Stimulated activated CD4-positive, alpha-beta T cell treated with anti-CD3 and anti-CD28 coated beads, Interleukin-15, amount 100 ng/mL, for 24 hours (primary cell): ENCODE measurements around the gene SRRT.
"Not testable (repeated sequence)": the region's sequence is repeated elsewhere in the genome, so short reads cannot be mapped to it uniquely, and the experiment has no call there.

ENCODE experiments used
- DNase-seq: peaks from one replicate; pipeline ENCODE4 v3.0.0-alpha.2; 2020

SRRT gene

GRCh38 chr7:100874577-100875355 is at the start of gene SRRT:
SRRT (plus strand) TSS chr7:100875103; CDS start chr7:100875591, 488 bp downstream.
- peak; percentile 99 for DNase-seq

GRCh38 chr7:100825215-100825671 is 49.7 kb upstream of the SRRT start:
- DNase-seq, result no peak

GRCh38 chr7:100825751-100826513 is 49.0 kb upstream of the SRRT start:
- no peak for DNase-seq

GRCh38 chr7:100826514-100827329 is 48.2 kb upstream of the SRRT start:
- DNase-seq, result no peak

- peak; percentile 30 for DNase-seq
Measured at GRCh38 chr7:100827330-100828226, 47.3 kb upstream of the SRRT start, which contains the start of gene EPHB4. EPHB4 (minus strand) TSS chr7:100827523; CDS start chr7:100827030, 493 bp downstream.

GRCh38 chr7:100829150-100829716 is 45.7 kb upstream of the SRRT start:
- DNase-seq, result no peak

GRCh38 chr7:100830396-100830795 is 44.5 kb upstream of the SRRT start:
- no peak for DNase-seq

GRCh38 chr7:100832281-100832633 is 42.6 kb upstream of the SRRT start:
- no peak for DNase-seq

- DNase-seq, result no peak
Measured at GRCh38 chr7:100835903-100836811, 38.7 kb upstream of the SRRT start.

GRCh38 chr7:100836812-100837098 is 38.1 kb upstream of the SRRT start:
- no peak for DNase-seq

- DNase-seq, result peak; percentile 88
Measured at GRCh38 chr7:100837099-100837836, 37.6 kb upstream of the SRRT start.

GRCh38 chr7:100839361-100839760 is 35.5 kb upstream of the SRRT start:
- DNase-seq, result no peak

GRCh38 chr7:100840470-100841100 is 34.3 kb upstream of the SRRT start:
- no peak for DNase-seq

GRCh38 chr7:100847360-100847759 is 27.5 kb upstream of the SRRT start:
- no peak for DNase-seq

GRCh38 chr7:100852048-100852872 is 22.6 kb upstream of the SRRT start, which contains the start of gene SLC12A9:
SLC12A9 (plus strand) TSS chr7:100852713; CDS start chr7:100854198, 1,485 bp downstream.
- peak; percentile 94 for DNase-seq

- no peak for DNase-seq
Measured at GRCh38 chr7:100854146-100854895, 20.6 kb upstream of the SRRT start.

GRCh38 chr7:100854899-100855298 is 20.0 kb upstream of the SRRT start:
- DNase-seq, result not testable (repeated sequence)

- DNase-seq, result no peak
Measured at GRCh38 chr7:100855515-100855914, 19.4 kb upstream of the SRRT start.
